HepG2 (cell line): ENCODE results near the gene GNG7.

Experiments
- E2F5 ChIP-seq: sonication (generic); formaldehyde crosslinking; conservative IDR thresholded peaks from 2 replicates; pipeline ENCODE4 v1.4.0; 2020; ENCODE audit warnings: missing genetic modification reagents
- HBP1 ChIP-seq: IDR thresholded peaks from 2 replicates; pipeline ENCODE4 v1.6.1; 2016; ENCODE audit warnings: low read depth, control low read depth
- MIXL1 ChIP-seq: IDR thresholded peaks from 2 replicates; pipeline ENCODE4 v1.6.1; 2016
- NR3C1 ChIP-seq: sonication (generic); formaldehyde crosslinking; IDR thresholded peaks from 2 replicates; pipeline ENCODE4 v1.4.0; 2020; ENCODE audit warnings: missing genetic modification reagents

- TF ChIP-seq NR3C1 (no peak), E2F5 (CRISPR knock-in tag) (no peak), MIXL1 (CRISPR knock-in tag) (no peak), HBP1 (CRISPR knock-in tag) (no peak)
These were observed 189.7 kb downstream of the GNG7 start for GRCh38 chr19:2512523-2513431.
